B cell (primary cell): ENCODE data around the gene ANTXR1. TPM values are rescaled to one million over a fixed set of nuclear protein-coding genes. Genes with fewer than 3 reads are reported as not detected.

Source experiments
- ATAC-seq: fragments of 200-7000 bp; cut with Tn5 transposase; one replicate; pipeline ENCODE4 v1.10.0; 2021; ENCODE audit warnings: low read depth, mild to moderate bottlenecking, moderate number of reproducible peaks, moderate library complexity
- CTCF ChIA-PET: fragments of 350-600 bp; sonication (Branson Sonifier 250); formaldehyde crosslinking; loops from one replicate; lab custom pipeline; 2021; ENCODE audit warnings: antibody characterized with exemption, inconsistent platforms; lab: Charles Lee
- POLR2A ChIA-PET: fragments of 350-600 bp; sonication (Branson Sonifier 250); formaldehyde crosslinking; loops from one replicate; lab custom pipeline; 2021; ENCODE audit warnings: antibody characterized with exemption; lab: Charles Lee
- DNase-seq: peaks from one replicate; pipeline ENCODE4 v3.0.0; 2013
- H2AFZ ChIP-seq: 2 replicates; pipeline ENCODE4 v1.6.1; 2012; ENCODE audit warnings: mild to moderate bottlenecking, low read depth, low read length; ENCODE audit not compliant: insufficient read depth, poor library complexity, severe bottlenecking
- H3K27ac ChIP-seq, 2 donors: 1 replicate in 1 of 2; 2 replicates in 1 of 2; pipeline ENCODE4 v1.5.1; 2012 to 2013; ENCODE audit warnings: low read length in 2 of 2, mild to moderate bottlenecking in 2 of 2, moderate library complexity in 1 of 2
- H3K27me3 ChIP-seq, 4 experiments: fragments of 200-600 bp in 1 of 4; sonication (generic) in 1 of 4; replicated peaks in 1 of 4; 1 replicate in 2 of 4; 2 replicates in 2 of 4; pipeline versions ENCODE4 v1.6.1 to v1.7.0; 2013 to 2016; ENCODE audit warnings: low read length in 3 of 4, mild to moderate bottlenecking in 2 of 4, mixed read lengths in 1 of 4, moderate library complexity in 1 of 4; ENCODE audit not compliant: insufficient read depth in 4 of 4, control insufficient read depth in 3 of 4; ENCODE audit errors: control extremely low read depth in 1 of 4
- H3K36me3 ChIP-seq, 2 experiments: replicated peaks in 1 of 2; 1 replicate in 1 of 2; 2 replicates in 1 of 2; pipeline versions ENCODE4 v1.6.1 to v1.7.1; 2013; ENCODE audit warnings: low read length in 1 of 2; ENCODE audit not compliant: insufficient read depth in 2 of 2, control insufficient read depth in 1 of 2; ENCODE audit errors: control extremely low read depth in 1 of 2, extremely low read depth in 1 of 2
- H3K4me1 ChIP-seq, 2 donors: fragments of 200-600 bp in 1 of 2; sonication (generic) in 1 of 2; 1 replicate in 1 of 2; 2 replicates in 1 of 2; pipeline versions ENCODE4 v1.5.1 to v1.6.1; 2013 to 2017; ENCODE audit warnings: low read length in 2 of 2; ENCODE audit not compliant: control insufficient read depth in 2 of 2, insufficient read depth in 2 of 2
- H3K4me2 ChIP-seq: replicated peaks from 2 replicates; pipeline ENCODE3; 2012; ENCODE audit warnings: mild to moderate bottlenecking, low read depth, low read length; ENCODE audit not compliant: poor library complexity, severe bottlenecking
- H3K4me3 ChIP-seq, 5 experiments: fragments of 200-600 bp in 1 of 5; sonication (generic) in 1 of 5; 1 replicate in 3 of 5; 2 replicates in 2 of 5; pipeline versions ENCODE4 v1.5.1 to v1.7.0; 2011 to 2016; ENCODE audit warnings: low read length in 4 of 5, mild to moderate bottlenecking in 4 of 5, low read depth in 2 of 5, control low read depth in 1 of 5, moderate library complexity in 1 of 5; ENCODE audit not compliant: insufficient read depth in 1 of 5; ENCODE audit errors: control extremely low read depth in 1 of 5, extremely low read depth in 1 of 5
- H3K79me2 ChIP-seq: fragments of 200-600 bp; sonication (generic); one replicate; pipeline ENCODE4 v1.6.0; 2016; ENCODE audit warnings: low read length; ENCODE audit not compliant: control insufficient read depth, insufficient read depth
- H3K9ac ChIP-seq: fragments of 200-600 bp; sonication (generic); 2 replicates; pipeline ENCODE4 v1.6.1; 2017; ENCODE audit warnings: mild to moderate bottlenecking, low read length, moderate library complexity
- H3K9me3 ChIP-seq, 3 donors: one replicate each; pipeline versions ENCODE4 v1.6.1 to v1.7.1; 2013; ENCODE audit warnings: low read length in 2 of 3; ENCODE audit not compliant: control insufficient read depth in 2 of 3, insufficient read depth in 1 of 3; ENCODE audit errors: control extremely low read depth in 1 of 3
- H4K20me1 ChIP-seq: 2 replicates; pipeline ENCODE4 v1.6.0; 2012; ENCODE audit warnings: mild to moderate bottlenecking, low read length; ENCODE audit not compliant: insufficient read depth, control insufficient read depth, poor library complexity, severe bottlenecking
- H3K27ac Mint-ChIP-seq: one replicate; pipeline ENCODE4 v1.8.0; 2021; ENCODE audit warnings: mixed read lengths
- H3K27me3 Mint-ChIP-seq: one replicate; pipeline ENCODE4 v1.8.0; 2021; ENCODE audit warnings: mixed read lengths
- H3K4me1 Mint-ChIP-seq: one replicate; pipeline ENCODE4 v1.8.0; 2021; ENCODE audit warnings: mixed read lengths
- H3K4me3 Mint-ChIP-seq: one replicate; pipeline ENCODE4 v1.8.0; 2021; ENCODE audit warnings: mixed read lengths
- H3K9me3 Mint-ChIP-seq: one replicate; pipeline ENCODE4 v1.8.0; 2022; ENCODE audit warnings: mixed read lengths; ENCODE audit not compliant: insufficient read depth
- CTCF ChIP-seq: fragments of 200-600 bp; IDR thresholded peaks from one replicate; pipeline ENCODE4 v1.8.0; 2022; ENCODE audit warnings: antibody characterized with exemption, mild to moderate bottlenecking
- EZH2 ChIP-seq: IDR thresholded peaks from 2 replicates; pipeline ENCODE4 v1.6.1; 2012; ENCODE audit warnings: borderline replicate concordance, low read depth, mild to moderate bottlenecking, moderate library complexity, low read length; ENCODE audit not compliant: insufficient read depth, poor library complexity, severe bottlenecking
- WGBS: methylation state at CpG from one replicate; pipeline ENCODE4 v1.1.5; 2013; ENCODE audit warnings: missing lambda C conversion rate; ENCODE audit not compliant: insufficient coverage; 5-methylcytosine and 5-hydroxymethylcytosine counted together
- intact Hi-C: fragments of 100-400 bp; cut with micrococcal nuclease; formaldehyde crosslinking; loops from one replicate; pipeline ENCODE4 v1.10.0; 2022
- polyA plus RNA-seq: library from polyadenylated mRNA; depleted of rRNA; stranded (reverse); fragments of >200 nt; gene quantifications from 2 replicates; pipeline ENCODE4 v1.2.3, GENCODE V29; 2012
- total RNA-seq, 2 donors: library from RNA; stranded (reverse); fragments of 120-200 nt in 1 of 2; gene quantifications; 1 replicate in 1 of 2; 2 replicates in 1 of 2; pipeline versions ENCODE4 v1.2.3 to v1.2.4, GENCODE V29; 2013 to 2022

The ANTXR1 gene
- total and polyA plus RNA-seq, 2 donors (not counting 1 experiment from before 2014, with no cell fraction given): not detected

DNA sequence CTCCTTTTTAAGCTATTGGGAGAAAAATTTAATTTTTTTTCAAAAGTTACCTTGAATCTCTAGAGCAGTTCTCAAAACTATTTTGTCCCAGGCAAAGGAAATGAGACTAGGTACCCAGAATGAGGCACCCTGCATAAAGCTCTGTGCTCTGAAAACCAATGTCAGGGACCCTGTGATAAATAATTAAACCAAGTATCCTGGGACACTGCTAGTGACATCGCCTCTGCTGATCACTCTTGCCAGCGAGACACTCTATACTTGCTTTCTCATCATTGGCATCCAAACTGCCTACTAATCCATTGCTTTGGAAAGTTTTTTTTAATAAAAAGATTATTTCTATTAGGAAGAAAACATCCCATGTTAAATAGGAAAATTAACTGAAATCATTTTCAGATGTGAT lies 37.1 kb upstream of the ANTXR1 start:
- Histone ChIP-seq H4K20me1 (no peaks in the 10 kb centered on the region), H3K27ac (no peak overlapping the region), H3K4me3 (no peak overlapping the region), H3K9me3 (no peaks in the 10 kb centered on the region), H3K4me2 (no peak overlapping the region), H3K36me3 (no peaks in the 10 kb centered on the region), H3K79me2 (no peaks in the 10 kb centered on the region), H3K27me3 (peaks cover 0 to 20% (median 3%) of the 10 kb centered on the region in 4 experiments), H3K4me1 (no peaks in the 10 kb centered on the region), H2AFZ (no peak overlapping the region), H3K9ac (no peak overlapping the region)
- no peak for DNase-seq
- H3K27me3 Mint-ChIP-seq: peaks cover 40% of the 10 kb centered on the region
- ATAC-seq: no peak
- CTCF ChIA-PET: no interaction called here
- no peak overlapping the region for H3K27ac Mint-ChIP-seq
- no peaks in the 10 kb centered on the region for H3K4me1 Mint-ChIP-seq
- H3K9me3 Mint-ChIP-seq: no peaks in the 10 kb centered on the region
- intact Hi-C loops: no loop called here
- TF ChIP-seq EZH2 (no peak), CTCF (no peak)
- no CpG with 5 or more reads among the region's 2 CpGs for WGBS
- POLR2A ChIA-PET: no interaction called here
- H3K4me3 Mint-ChIP-seq: no peak overlapping the region

- no peak overlapping the region for H3K4me3 Mint-ChIP-seq
- DNase-seq (no peak), ATAC-seq (no peak)
- Histone ChIP-seq H3K36me3 (no peaks in the 10 kb centered on the region), H3K4me2 (no peak overlapping the region), H3K79me2 (no peaks in the 10 kb centered on the region), H3K9me3 (no peaks in the 10 kb centered on the region), H3K27ac (no peak overlapping the region), H2AFZ (no peak overlapping the region), H4K20me1 (no peaks in the 10 kb centered on the region), H3K4me1 (no peaks in the 10 kb centered on the region), H3K27me3 (peaks cover 0 to 20% (median 3%) of the 10 kb centered on the region in 4 experiments), H3K9ac (no peak overlapping the region), H3K4me3 (no peak overlapping the region)
- no peaks in the 10 kb centered on the region for H3K4me1 Mint-ChIP-seq
- POLR2A ChIA-PET: no interaction called here
- TF ChIP-seq EZH2 (no peak), CTCF (no peak)
- WGBS: no CpG with 5 or more reads among the region's 4 CpGs
- intact Hi-C loops: no loop called here
- CTCF ChIA-PET: interaction anchor here (1.2 kb wide), 1 partner anchor 34 kb away, joined by 3 read pairs; no protein-coding TSS in a partner anchor
- no peaks in the 10 kb centered on the region for H3K9me3 Mint-ChIP-seq
- H3K27me3 Mint-ChIP-seq: peaks cover 45% of the 10 kb centered on the region
- no peak overlapping the region for H3K27ac Mint-ChIP-seq
Measured at GRCh38 chr2:68977453-68977852, 35.5 kb upstream of the ANTXR1 start.
